Central memory CD4-positive, alpha-beta T cell (primary cell): ENCODE data around the gene VILL.

Experiments used
- DNase-seq: peaks from one replicate; pipeline ENCODE4 v3.0.0; 2022
- total RNA-seq, 3 experiments: gene quantifications; one replicate each; lab custom pipeline; 2026; lab: John Stamatoyannopoulos, UW

Gene VILL
- 30.3 to 71.0 (median 56.2) reads per million in 3 experiments for total RNA-seq

DNA sequence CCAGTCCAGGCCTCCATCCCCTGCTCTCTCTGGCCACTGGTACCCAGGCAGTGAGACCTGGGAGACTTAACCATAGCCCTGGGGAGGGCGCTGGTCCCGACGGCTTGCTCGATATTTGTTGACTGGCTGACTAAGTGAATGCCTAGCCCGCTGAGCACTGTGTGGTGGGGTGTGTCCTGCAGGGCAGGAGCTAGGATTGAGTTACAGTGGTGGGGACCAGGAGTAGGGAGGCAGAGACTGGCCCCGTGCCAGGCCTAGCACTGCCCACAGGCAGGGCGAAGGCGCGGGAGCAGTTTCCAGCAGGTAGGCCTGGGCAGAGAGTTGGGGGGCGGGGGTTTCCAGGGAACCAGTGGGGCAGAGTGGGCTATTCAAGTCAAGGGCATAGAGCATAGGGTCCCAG, at the start of gene VILL:
VILL (plus strand) TSS at position 260 of the 400 bp plus-strand sequence. CDS start 2,887 bp downstream, outside the sequence.
- DNase-seq = no peak

DNA sequence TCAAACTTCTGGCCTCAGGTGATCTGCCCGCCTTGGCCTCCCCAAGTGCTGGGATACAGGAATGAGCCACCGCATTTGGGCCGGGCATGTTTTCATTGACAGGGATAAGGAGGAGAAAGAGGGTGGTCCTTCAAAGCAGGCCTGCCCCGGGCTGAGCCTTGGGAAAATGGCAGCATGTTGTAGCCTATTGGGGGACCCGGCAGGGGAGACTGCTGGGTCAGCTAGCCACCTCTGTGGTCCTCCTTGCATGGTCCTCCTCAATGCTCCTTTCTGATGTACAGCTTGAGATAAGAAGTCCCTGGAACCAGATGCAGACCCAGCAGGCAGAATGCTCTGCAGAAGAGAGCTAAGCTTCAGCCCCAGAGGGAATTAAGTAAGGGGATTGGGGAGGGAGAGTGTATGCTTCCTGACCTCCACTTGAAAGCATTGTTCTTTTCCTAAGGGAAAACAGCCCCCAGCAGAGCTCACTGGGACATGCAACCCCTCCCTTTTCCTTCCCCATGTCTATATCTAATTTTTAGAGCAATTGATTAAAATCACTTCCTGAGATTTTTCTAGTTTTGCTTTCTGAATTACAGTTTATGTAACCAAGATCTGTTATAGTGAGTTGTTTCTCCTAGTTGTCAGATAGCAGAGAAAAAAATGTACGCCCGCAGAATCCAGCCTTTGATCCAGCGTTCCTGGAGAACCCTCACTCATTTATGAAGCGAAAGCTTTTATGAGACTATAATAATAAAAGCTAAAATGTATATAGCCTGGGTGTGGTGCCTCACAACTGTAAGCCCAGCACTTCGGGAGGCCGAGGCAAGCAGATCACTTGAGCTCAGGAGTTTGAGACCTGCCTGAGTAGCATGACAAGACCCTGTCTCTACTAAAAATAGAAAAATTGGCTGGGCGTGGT, 48.7 kb upstream of the VILL start:
- no peak for DNase-seq

- no peak for DNase-seq
Observed at GRCh38 chr3:37942646-37943045, 47.9 kb upstream of the VILL start.

DNA sequence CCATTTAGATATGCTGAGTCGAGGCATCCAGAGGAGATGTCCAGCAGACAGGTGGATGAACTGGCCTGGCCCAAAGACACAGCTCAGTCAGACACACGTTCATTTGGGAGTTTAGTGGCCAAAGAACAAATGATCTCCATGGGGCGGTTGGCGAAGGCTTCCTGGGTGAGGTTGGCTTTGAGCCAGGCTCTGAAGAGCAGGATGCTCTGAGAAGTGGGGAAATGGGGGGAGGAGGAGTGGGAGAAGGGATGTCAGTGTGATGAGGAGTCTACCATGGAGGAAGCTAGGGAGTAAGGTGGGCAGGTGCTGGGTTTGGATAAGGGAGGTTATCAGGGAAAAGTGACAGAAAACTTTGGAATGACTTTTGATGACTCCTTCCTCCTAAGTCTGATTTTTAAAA, 47.5 kb upstream of the VILL start:
- DNase-seq = no peak

DNA sequence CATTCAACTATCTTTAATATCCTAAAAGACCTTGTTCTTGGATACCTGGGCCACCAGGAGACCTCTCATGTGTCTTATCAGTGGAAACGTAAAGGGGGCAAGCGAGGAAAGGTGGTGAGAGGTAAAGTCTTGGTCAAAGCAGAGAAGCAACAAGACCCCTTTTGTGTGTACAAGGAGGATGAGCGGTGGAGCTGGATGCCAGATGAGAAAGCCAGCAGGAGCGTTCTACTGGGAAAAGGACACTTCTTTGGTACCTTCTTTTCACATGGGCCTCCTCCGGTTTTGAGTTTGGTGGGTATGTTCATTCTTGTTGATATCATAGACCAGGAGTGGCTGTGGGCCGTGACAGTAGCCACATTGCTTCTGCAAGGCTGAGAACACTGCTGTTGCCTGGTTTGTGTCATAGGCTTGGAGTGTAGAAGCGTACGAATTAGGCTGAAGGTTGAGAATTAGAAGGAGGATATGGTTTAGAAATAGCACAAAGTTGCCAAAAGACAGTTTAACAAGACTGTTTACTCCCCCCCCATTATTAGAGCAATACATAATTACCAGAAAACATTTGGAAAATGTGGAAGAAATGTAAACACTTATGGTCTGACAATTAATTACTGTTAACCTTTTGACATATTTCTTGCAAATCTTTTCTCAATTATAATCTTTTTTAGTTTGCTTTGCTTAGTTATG, 46.8 kb upstream of the VILL start:
- no peak for DNase-seq

DNA sequence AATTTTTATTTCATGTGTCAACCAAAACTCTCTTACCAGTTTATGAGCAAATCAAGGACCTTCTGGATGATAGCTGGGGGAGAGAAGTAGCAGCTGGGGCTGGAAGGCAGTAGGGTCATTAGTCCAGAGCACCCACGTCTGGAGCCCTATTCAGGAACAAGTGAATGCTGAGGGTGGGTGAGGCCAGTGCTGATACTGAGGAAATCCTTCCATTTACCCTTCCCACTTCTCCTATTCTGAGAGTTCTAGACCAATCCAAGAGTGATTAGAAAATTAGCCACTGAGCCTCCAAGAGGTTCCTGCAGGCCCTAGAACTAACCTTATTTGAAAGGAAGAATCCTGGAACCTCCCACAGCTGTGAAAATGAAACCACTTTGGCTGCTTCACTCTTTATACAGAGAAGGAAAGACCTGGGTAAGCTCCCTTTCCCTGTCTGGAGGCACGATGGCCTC, 46.2 kb upstream of the VILL start:
- DNase-seq = no peak

DNA sequence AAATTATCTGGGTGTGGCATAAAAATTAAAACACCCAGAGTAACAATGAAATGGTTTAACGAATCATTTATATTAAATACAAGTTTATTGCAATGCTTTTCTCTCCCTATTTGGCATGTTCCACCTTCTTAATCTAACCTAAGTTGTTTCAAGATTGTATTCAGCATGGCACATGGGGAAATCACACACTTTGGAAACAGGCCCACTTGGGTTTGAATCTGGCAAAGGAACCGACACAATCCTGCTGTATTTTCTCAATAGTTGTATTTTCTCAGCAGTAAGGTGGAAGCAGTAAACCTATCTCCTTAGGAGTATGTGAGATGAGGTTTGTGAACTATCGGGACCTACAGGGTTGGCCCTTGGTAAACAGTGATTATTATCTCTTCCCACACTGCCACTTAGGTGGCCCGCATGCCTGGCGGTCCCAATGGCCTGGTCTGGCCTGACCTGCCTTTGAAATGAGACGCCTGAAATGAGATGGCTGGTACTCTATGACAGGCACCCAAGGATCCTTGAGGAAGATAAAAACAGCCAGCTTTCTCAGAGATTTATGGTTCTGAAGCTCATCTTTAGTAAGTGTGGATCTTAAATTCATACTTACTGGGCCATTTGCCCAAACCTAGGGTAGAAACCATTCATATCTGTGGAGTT, 45.3 kb upstream of the VILL start:
- DNase-seq = no peak

DNA sequence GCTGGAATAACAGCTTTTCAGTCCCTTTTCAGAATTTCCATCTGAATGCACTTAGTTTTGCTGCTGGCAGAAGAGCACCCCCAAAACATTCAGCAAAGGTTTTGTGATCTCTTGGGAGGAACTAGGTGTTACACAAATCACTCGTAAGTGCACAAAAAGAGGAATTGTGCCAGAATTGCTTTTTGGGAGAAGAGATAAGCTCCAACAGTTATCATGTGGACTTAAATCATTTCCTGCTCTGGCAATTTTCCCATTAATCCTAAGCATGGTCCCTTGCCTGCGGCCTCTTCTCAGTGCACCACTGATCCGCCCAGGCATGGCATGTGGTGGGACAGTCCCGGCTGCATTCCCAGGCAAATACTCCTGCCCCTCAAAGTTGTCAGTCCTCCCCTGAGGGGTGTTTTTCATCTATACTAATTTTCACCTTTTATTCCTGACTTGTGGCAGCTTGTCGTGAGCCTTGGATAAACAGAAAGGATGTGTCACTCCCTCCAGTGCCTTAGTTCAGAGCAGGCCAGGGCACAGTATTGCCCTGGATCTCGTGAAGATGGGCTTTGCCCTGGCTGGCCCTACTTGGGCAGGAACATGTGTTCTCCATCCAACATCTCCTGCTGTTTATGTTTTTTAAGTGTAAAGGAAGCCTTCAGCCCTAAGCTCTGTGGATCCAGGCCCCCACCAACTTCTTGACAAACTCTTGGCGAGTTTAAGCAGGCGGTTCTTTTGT, 44.6 kb upstream of the VILL start:
- no peak for DNase-seq

DNA sequence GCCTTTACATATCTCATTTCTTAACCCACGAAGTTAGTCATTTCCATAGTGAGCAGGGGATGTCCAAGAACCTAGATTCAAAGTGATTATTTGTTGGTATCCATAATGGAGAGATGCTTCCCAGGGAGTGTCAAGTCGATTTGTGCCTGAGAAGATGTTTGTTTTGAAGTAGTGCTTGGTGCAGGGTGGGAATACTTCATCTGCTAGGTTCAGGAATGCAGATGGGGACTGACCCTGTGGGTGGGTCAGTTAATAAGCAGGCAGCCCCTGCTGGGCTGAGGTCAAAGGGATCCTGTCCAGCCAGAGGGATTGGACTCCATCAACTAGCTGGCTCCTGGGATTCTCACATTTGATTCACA, 44.1 kb upstream of the VILL start:
- no peak for DNase-seq

GRCh38 chr3:37949866-37950265, 40.7 kb upstream of the VILL start:
- no peak for DNase-seq

GRCh38 chr3:37952564-37952963, 38.0 kb upstream of the VILL start:
- no peak for DNase-seq

GRCh38 chr3:37953226-37953625, 37.4 kb upstream of the VILL start:
- no peak for DNase-seq

DNA sequence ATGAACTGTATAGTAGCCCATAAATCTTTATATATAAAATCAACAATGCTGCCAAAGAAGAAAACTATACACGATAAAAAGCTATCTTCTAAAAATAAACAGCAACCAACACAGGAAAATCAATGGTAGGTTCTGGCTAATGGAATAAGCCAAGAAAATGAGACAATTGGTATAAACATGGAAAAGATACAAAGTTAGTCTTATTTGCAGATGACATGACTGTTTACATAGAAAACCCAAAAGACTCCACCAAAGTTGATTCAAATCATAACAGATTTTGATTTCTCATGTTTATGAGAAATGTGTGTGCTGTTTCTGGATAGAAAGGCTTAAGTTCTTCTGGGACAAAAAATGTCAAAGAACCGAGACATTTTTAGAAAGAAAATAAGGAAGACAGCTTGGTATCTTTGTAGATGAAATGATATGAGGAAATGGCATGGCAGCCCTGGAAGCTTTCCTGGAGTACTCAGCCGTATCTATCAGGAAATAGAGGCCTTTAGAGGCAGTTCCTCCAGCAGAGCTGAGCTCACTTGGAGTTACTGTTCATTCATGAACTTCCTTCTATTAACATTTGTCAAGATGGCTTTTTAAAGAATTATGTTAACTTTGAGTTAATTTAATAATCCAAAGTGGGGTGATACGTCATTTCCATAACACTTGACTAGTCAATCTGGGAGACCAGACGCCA, 36.7 kb upstream of the VILL start:
- no peak for DNase-seq

GRCh38 chr3:37954881-37955280, 35.7 kb upstream of the VILL start:
- DNase-seq = no peak

DNA sequence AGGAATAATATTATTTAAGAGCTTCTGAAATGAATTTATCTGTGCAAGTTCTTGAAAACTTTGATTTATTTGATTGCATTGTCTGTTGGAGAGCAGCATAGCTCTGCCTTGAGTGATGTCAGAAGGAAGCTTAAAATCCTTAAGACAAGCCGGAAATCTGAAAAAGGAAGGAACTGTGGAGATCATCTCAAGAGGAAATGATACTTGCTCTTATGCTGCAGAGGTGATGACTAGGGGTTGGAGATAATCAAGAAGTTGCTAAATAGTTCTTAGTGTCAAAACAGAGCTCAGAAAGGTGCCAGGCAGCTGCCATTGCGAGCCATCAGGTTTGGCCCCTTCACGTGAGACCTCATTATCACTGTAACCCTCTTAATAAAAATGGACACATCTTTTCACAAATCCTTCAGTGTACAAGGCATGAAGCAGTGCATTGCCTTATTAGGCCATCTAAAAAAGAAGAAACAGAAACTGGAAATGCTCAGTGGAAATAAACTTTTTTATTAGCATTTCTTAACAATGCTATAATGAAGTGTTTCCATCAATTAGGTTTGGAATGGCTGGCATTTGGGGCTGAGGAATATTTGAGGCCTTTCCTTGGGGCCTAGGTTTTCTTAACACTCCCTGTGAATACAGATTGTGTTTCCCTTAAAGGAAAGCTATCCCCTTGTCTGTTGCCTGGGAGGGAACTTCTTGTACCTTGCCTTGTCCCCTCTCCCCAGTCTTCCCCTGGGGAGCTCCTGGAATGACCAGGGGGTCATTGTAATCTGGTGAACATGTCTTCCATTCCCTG, 34.5 kb upstream of the VILL start:
- DNase-seq = no peak

DNA sequence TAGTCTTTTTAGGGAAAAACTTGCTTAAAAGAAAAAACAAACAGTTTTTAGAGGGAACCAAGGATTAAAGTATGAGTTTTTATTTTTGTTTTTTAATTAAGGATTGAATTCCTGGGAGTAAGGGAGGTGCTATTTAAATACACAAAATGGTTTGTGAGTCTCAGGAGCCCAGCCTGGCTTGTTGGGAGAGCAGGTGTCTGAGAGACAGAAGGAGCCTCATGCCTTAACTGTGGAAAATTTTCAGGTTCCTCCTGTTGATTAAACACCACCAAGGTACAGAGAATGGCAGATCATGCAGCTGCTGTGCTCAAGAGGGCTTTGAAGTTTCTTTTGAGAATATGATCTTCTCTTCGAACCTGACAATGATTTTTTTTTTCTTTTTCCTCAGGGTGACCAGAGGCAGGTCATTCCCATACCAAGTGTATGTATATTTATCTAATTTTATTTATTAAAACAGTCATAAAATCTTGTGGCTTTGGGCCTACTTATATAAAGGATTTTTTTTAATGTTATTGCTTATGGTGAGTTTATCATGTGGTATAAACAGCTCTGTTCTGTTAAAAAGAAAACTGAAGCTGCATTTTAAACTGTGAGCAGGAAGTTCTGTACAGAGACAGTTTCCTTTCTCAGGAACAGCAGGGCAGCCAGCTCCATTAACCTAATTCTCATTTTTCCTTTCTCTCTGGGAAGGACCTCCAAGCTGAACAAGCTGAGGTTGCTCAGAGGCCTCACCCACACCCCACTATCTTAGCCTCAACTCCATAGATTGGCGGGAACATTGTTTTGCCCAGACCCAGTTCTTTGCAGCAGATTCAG, 33.7 kb upstream of the VILL start:
- no peak for DNase-seq

- no peak for DNase-seq
Observed at GRCh38 chr3:37957539-37957936, 33.0 kb upstream of the VILL start.

DNA sequence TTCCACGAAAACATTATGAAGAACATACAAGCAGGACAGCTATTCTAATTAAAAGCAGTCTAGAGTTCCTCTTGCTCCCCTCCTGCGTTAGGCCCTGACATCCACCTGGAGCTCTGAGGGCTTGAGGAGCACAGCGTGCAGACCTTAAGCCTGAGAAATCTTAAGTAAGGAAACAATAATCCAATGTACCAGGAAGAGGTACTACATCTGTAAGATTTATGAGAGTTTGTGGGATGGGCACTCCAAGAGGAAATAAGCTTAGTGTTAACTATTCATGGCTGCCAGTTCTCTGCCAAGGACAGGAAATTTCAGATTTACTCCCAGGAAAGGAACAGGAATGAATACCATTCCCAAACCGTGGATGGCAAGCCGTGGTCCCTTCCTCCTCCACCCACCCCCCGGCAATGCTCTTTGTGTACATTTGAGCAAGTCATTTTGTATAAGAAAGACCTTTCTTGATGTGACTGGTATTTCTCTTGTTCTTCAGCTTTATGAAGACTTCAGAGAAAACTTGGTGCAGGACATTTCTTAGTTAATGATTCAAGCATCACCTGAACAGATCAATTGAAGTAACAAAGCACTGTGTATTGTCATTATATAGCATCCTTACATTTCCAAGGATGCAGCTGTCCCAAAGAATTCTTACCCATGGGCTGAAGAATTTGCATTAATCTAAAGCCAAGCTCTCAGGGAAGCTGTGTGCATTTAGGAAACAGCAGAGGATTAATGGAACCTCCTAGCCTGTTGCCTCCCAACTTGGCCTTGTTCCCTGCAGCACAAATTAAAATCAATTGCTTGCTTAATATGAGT, 28.8 kb upstream of the VILL start:
- no peak for DNase-seq

GRCh38 chr3:37963016-37963415, 27.6 kb upstream of the VILL start:
- no peak for DNase-seq

DNA sequence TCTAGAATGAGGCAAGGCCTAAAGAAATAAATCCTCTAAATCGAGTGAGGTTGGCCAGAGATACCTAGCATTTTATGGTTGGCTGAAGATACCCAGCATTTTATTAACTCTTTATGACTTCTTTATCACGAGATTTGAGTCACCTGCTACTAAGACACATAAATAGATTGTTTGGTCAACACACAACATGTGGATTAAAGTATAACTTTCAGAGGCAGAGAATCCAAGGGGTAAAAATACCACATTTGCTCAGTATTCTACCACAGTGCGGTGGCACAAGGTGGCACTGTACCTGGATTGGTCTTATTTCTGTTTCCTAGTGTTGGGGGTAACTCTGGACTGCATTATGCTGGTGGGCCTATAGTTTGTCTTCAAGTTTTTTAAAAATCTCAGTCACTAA, 27.0 kb upstream of the VILL start:
- DNase-seq = no peak
